Measurements from ENCODE around the gene FNDC10.
"Not testable (repeated sequence)": the region's sequence is repeated elsewhere in the genome, so short reads cannot be mapped to it uniquely, and the experiment has no call there.

Gene FNDC10

GRCh38 chr1:1567152-1567875 lies 32.6 kb downstream of the FNDC10 start:
- H3K27ac ChIP-seq (ENCODE audit: low read depth, low read length), result no peak overlapping the region
- peaks cover 4 to 5% of the 10 kb centered on the region in 2 donors for H3K4me1 ChIP-seq (ENCODE audit: control insufficient read depth in 1 of 2, insufficient read depth in 2 of 2, low read length in 2 of 2)
- H3K4me3 ChIP-seq (ENCODE audit: low read depth in 1 of 2, low read length in 2 of 2), result no peak overlapping the region
- H3K9ac ChIP-seq (ENCODE audit: low read depth in 1 of 2, low read length in 2 of 2), result no peak overlapping the region
- H3K9me3 ChIP-seq (ENCODE audit: control insufficient read depth in 1 of 2, low read length in 2 of 2), result no peaks in the 10 kb centered on the region
- H3K27me3 ChIP-seq (ENCODE audit: control insufficient read depth in 1 of 2, insufficient read depth in 2 of 2, low read length in 2 of 2), result no peaks in the 10 kb centered on the region
- peaks cover 35 to 57% of the 10 kb centered on the region in 2 donors for H3K36me3 ChIP-seq (ENCODE audit: control insufficient read depth in 1 of 2, insufficient read depth in 2 of 2, low read length in 2 of 2)

- Histone ChIP-seq H3K36me3 (ENCODE audit: control insufficient read depth in 1 of 2, insufficient read depth in 2 of 2, low read length in 2 of 2) (peaks cover 44 to 60% of the 10 kb centered on the region in 2 donors), H3K9ac (ENCODE audit: low read depth in 1 of 2, low read length in 2 of 2) (no peak overlapping the region), H3K9me3 (ENCODE audit: control insufficient read depth in 1 of 2, low read length in 2 of 2) (no peaks in the 10 kb centered on the region), H3K27me3 (ENCODE audit: control insufficient read depth in 1 of 2, insufficient read depth in 2 of 2, low read length in 2 of 2) (no peaks in the 10 kb centered on the region), H3K4me3 (ENCODE audit: low read depth in 1 of 2, low read length in 2 of 2) (no peak overlapping the region), H3K4me1 (ENCODE audit: control insufficient read depth in 1 of 2, insufficient read depth in 2 of 2, low read length in 2 of 2) (peaks cover 4 to 5% of the 10 kb centered on the region in 2 donors), H3K27ac (ENCODE audit: low read depth, low read length) (no peak overlapping the region)
Measured at GRCh38 chr1:1565340-1565739, 34.6 kb downstream of the FNDC10 start.

DNA sequence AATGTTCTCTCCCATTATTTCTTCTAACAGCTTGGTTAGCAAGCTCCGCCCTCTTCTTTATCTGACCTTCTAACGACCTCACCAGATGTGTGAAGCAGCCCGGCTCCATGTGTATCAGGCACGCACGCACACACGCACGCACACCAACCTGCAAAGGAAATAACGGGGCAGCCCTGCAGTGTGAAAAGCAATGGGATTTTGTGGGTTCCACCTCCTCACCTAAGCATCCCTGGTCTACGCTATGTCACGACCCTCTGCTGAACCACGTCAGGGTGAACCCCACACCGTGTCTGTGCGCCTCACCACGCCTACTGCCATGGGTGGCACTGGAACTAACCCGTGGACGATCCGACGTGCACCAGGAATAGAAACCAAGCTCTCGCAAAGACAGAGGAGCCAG lies 35.7 kb downstream of the FNDC10 start:
- Histone ChIP-seq H3K4me3 (ENCODE audit: low read depth in 1 of 2, low read length in 2 of 2) (no peak overlapping the region), H3K9me3 (ENCODE audit: control insufficient read depth in 1 of 2, low read length in 2 of 2) (no peaks in the 10 kb centered on the region), H3K4me1 (ENCODE audit: control insufficient read depth in 1 of 2, insufficient read depth in 2 of 2, low read length in 2 of 2) (peaks cover 0 to 4% of the 10 kb centered on the region in 2 donors), H3K27me3 (ENCODE audit: control insufficient read depth in 1 of 2, insufficient read depth in 2 of 2, low read length in 2 of 2) (no peaks in the 10 kb centered on the region), H3K27ac (ENCODE audit: low read depth, low read length) (no peak overlapping the region), H3K9ac (ENCODE audit: low read depth in 1 of 2, low read length in 2 of 2) (no peak overlapping the region), H3K36me3 (ENCODE audit: control insufficient read depth in 1 of 2, insufficient read depth in 2 of 2, low read length in 2 of 2) (peaks cover 42 to 59% of the 10 kb centered on the region in 2 donors)

DNA sequence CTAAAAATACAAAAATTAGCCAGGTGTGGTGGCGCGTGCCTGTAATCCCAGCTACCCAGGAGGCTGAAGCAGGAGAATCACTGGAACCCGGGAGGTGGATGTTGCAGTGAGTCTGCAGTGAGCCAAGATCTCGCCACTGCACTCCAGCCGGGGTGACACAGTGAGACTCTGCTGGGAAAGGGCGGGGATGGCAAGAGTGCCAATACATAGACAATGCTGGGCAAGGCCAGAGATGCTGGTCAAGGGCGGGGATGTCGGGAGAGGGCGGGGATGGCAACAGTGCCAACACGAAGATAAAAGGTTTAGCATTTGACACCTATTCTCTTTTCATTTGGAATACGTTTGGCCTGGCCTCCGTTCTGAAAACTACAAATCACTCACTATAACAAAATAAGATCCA lies 36.2 kb downstream of the FNDC10 start:
- H3K9me3 ChIP-seq (ENCODE audit: control insufficient read depth in 1 of 2, low read length in 2 of 2), result no peaks in the 10 kb centered on the region
- H3K9ac ChIP-seq (ENCODE audit: low read depth in 1 of 2, low read length in 2 of 2), result no peak overlapping the region
- H3K4me3 ChIP-seq (ENCODE audit: low read depth in 1 of 2, low read length in 2 of 2), result no peak overlapping the region
- no peaks in the 10 kb centered on the region for H3K27me3 ChIP-seq (ENCODE audit: control insufficient read depth in 1 of 2, insufficient read depth in 2 of 2, low read length in 2 of 2)
- H3K27ac ChIP-seq (ENCODE audit: low read depth, low read length), result no peak overlapping the region
- H3K36me3 ChIP-seq (ENCODE audit: control insufficient read depth in 1 of 2, insufficient read depth in 2 of 2, low read length in 2 of 2), result peaks cover 40 to 60% of the 10 kb centered on the region in 2 donors
- H3K4me1 ChIP-seq (ENCODE audit: control insufficient read depth in 1 of 2, insufficient read depth in 2 of 2, low read length in 2 of 2), result peaks cover 0 to 4% of the 10 kb centered on the region in 2 donors

DNA sequence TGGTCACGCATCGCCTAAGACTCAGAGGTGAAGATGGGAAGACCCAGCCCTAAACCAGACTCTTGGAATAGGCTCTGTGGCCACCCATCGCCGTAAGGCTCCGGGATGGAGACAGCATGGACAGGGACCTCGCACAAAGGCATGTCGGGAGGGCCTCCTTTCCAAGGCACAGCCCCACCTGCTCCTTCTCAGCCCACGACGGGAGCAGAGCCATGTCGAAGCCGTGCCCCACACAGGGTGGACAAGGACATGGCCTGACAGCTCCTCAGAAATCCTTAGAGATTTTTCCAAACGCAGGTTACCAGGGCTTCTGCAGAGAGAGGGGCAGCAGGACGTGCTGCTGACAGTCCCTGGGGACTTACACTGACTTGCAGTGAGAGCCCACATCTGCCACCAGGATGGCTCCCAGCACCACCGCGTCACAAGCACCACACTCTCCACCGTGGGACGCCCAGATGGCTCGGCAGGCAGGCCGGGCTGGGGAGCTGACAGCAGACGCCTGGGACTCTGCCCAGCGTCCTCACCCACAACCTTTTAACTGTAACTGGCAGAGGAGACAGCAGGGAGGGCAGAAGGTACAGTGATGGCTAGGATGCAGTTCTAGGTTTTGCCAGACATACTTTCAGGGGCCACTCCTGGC lies 37.3 kb downstream of the FNDC10 start:
- no peaks in the 10 kb centered on the region for H3K9me3 ChIP-seq (ENCODE audit: control insufficient read depth in 1 of 2, low read length in 2 of 2)
- peaks cover 0 to 4% of the 10 kb centered on the region in 2 donors for H3K4me1 ChIP-seq (ENCODE audit: control insufficient read depth in 1 of 2, insufficient read depth in 2 of 2, low read length in 2 of 2)
- peaks cover 36 to 60% of the 10 kb centered on the region in 2 donors for H3K36me3 ChIP-seq (ENCODE audit: control insufficient read depth in 1 of 2, insufficient read depth in 2 of 2, low read length in 2 of 2)
- no peak overlapping the region for H3K27ac ChIP-seq (ENCODE audit: low read depth, low read length)
- no peak overlapping the region for H3K9ac ChIP-seq (ENCODE audit: low read depth in 1 of 2, low read length in 2 of 2)
- no peaks in the 10 kb centered on the region for H3K27me3 ChIP-seq (ENCODE audit: control insufficient read depth in 1 of 2, insufficient read depth in 2 of 2, low read length in 2 of 2)
- H3K4me3 ChIP-seq (ENCODE audit: low read depth in 1 of 2, low read length in 2 of 2), result no peak overlapping the region

DNA sequence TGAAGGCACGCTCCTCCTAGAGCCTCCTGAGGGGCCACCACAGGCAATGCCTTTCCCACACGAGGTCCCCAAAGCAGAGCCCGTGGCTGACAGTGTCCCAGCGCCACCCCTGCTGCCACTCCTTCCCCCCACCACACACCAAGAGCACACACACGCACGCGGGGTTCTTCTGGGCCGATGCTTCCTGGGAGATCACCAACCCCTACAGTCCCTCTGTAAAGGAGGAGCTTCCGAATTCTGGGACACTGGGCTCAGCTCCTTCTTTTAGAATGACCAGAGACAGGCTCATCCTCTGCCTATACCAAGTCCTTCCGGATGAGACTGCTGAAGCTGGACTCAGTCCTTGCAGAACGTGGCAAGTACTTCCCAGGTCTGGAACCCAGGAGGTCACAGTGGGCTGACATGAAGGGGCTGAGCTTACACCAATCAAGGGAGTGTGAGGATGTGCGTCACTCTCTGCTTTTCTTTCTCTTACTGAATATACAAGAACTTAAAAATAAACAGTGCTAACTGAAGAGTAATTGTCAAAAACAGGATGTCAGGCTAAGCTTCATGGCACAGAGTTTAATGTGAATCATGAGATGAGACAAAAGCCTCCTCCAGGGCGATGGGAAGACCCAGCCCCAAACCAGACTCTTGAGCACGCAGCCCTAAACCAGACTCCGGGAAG lies 38.0 kb downstream of the FNDC10 start:
- no peak overlapping the region for H3K27ac ChIP-seq (ENCODE audit: low read depth, low read length)

GRCh38 chr1:1560178-1560577 lies 39.8 kb downstream of the FNDC10 start:
- Histone ChIP-seq H3K36me3 (ENCODE audit: control insufficient read depth in 1 of 2, insufficient read depth in 2 of 2, low read length in 2 of 2) (peaks cover 30 to 55% of the 10 kb centered on the region in 2 donors), H3K9me3 (ENCODE audit: control insufficient read depth in 1 of 2, low read length in 2 of 2) (no peaks in the 10 kb centered on the region), H3K9ac (ENCODE audit: low read depth in 1 of 2, low read length in 2 of 2) (no peak overlapping the region), H3K27ac (ENCODE audit: low read depth, low read length) (no peak overlapping the region), H3K4me3 (ENCODE audit: low read depth in 1 of 2, low read length in 2 of 2) (no peak overlapping the region), H3K27me3 (ENCODE audit: control insufficient read depth in 1 of 2, insufficient read depth in 2 of 2, low read length in 2 of 2) (no peaks in the 10 kb centered on the region), H3K4me1 (ENCODE audit: control insufficient read depth in 1 of 2, insufficient read depth in 2 of 2, low read length in 2 of 2) (no peaks in the 10 kb centered on the region)

More for the DNA sequence above, 38.0 kb downstream of the FNDC10 start:
- H3K36me3 ChIP-seq (ENCODE audit: control insufficient read depth in 1 of 2, insufficient read depth in 2 of 2, low read length in 2 of 2), result peaks cover 36 to 60% of the 10 kb centered on the region in 2 donors
- H3K4me3 ChIP-seq (ENCODE audit: low read depth in 1 of 2, low read length in 2 of 2), result no peak overlapping the region
- no peaks in the 10 kb centered on the region for H3K4me1 ChIP-seq (ENCODE audit: control insufficient read depth in 1 of 2, insufficient read depth in 2 of 2, low read length in 2 of 2)
- H3K9ac ChIP-seq (ENCODE audit: low read depth in 1 of 2, low read length in 2 of 2), result no peak overlapping the region
- H3K9me3 ChIP-seq (ENCODE audit: control insufficient read depth in 1 of 2, low read length in 2 of 2), result no peaks in the 10 kb centered on the region
- H3K27me3 ChIP-seq (ENCODE audit: control insufficient read depth in 1 of 2, insufficient read depth in 2 of 2, low read length in 2 of 2), result no peaks in the 10 kb centered on the region

DNA sequence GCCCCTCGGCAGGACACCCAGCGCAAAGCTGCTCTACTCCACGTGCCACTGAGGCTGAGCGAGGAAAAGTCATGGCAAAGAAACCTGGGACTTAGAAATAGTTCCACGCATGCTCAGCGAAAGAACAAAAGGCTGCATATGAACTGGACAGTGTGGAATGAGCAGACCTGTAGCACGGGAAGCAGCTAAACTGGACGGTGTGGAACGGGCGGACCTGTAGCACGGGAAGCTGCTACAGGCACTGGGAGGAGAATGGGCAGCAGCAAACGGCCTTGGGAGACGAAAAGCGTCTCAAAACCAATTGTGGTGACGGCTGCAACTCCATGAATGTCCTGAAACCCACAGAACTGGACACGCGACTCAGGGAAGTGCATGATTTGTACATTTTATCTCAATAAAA lies 40.9 kb downstream of the FNDC10 start:
- H3K4me3 ChIP-seq (ENCODE audit: low read depth in 1 of 2, low read length in 2 of 2), result no peak overlapping the region
- H3K9me3 ChIP-seq (ENCODE audit: control insufficient read depth in 1 of 2, low read length in 2 of 2), result no peaks in the 10 kb centered on the region
- H3K27ac ChIP-seq (ENCODE audit: low read depth, low read length), result no peak overlapping the region
- H3K9ac ChIP-seq (ENCODE audit: low read depth in 1 of 2, low read length in 2 of 2), result no peak overlapping the region
- no peaks in the 10 kb centered on the region for H3K27me3 ChIP-seq (ENCODE audit: control insufficient read depth in 1 of 2, insufficient read depth in 2 of 2, low read length in 2 of 2)
- H3K36me3 ChIP-seq (ENCODE audit: control insufficient read depth in 1 of 2, insufficient read depth in 2 of 2, low read length in 2 of 2), result peaks cover 21 to 50% of the 10 kb centered on the region in 2 donors
- H3K4me1 ChIP-seq (ENCODE audit: control insufficient read depth in 1 of 2, insufficient read depth in 2 of 2, low read length in 2 of 2), result no peaks in the 10 kb centered on the region

DNA sequence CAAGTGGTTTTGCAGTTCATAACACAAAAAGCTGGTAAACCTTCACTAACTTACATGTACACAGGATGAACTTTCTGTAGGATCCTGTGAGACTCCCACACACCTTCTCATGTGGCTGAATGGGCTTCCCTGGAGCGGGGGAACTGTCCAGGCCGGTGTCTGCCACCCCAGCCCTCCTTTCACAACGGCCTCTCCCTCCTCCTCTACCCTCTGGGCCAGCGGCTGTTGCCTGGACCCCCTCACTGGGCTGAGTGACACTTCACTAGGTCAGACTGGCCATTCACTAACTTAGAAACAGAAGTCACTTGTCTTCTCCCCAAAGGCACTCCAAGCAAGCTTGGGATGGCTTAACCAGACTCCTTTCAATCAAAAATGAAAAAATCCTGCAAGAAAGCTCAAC lies 41.3 kb downstream of the FNDC10 start:
- no peaks in the 10 kb centered on the region for H3K4me1 ChIP-seq (ENCODE audit: control insufficient read depth in 1 of 2, insufficient read depth in 2 of 2, low read length in 2 of 2)
- no peaks in the 10 kb centered on the region for H3K27me3 ChIP-seq (ENCODE audit: control insufficient read depth in 1 of 2, insufficient read depth in 2 of 2, low read length in 2 of 2)
- no peak overlapping the region for H3K27ac ChIP-seq (ENCODE audit: low read depth, low read length)
- H3K4me3 ChIP-seq (ENCODE audit: low read depth in 1 of 2, low read length in 2 of 2), result no peak overlapping the region
- peaks cover 16 to 48% of the 10 kb centered on the region in 2 donors for H3K36me3 ChIP-seq (ENCODE audit: control insufficient read depth in 1 of 2, insufficient read depth in 2 of 2, low read length in 2 of 2)
- H3K9me3 ChIP-seq (ENCODE audit: control insufficient read depth in 1 of 2, low read length in 2 of 2), result no peaks in the 10 kb centered on the region
- no peak overlapping the region for H3K9ac ChIP-seq (ENCODE audit: low read depth in 1 of 2, low read length in 2 of 2)

DNA sequence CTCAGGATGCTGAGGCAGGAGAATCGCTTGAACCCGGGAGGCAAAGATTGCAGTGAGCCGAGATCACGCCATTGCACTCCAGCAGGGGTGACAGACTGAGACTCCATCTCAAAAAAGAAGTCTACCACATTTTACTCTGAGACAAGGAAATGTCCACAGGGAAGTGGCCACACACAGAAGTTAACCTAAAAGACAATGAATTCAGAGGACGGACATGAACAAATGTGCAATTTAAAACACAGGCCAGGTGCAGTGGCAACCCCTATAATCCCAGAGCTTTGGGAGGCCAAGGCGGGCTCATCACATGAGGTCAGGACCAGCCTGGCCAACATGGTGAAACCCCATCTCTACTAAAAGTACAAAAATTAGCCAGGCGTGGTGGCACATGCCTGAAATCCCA lies 42.2 kb downstream of the FNDC10 start:
- H3K9ac ChIP-seq (ENCODE audit: low read depth in 1 of 2, low read length in 2 of 2), result not testable (repeated sequence)
- H3K36me3 ChIP-seq (ENCODE audit: control insufficient read depth in 1 of 2, insufficient read depth in 2 of 2, low read length in 2 of 2), result peaks cover 13 to 39% of the 10 kb centered on the region in 2 donors

More for the DNA sequence above, 42.2 kb downstream of the FNDC10 start:
- H3K27me3 ChIP-seq (ENCODE audit: control insufficient read depth in 1 of 2, insufficient read depth in 2 of 2, low read length in 2 of 2); H3K27ac ChIP-seq (ENCODE audit: low read depth, low read length); H3K4me1 ChIP-seq (ENCODE audit: control insufficient read depth in 1 of 2, insufficient read depth in 2 of 2, low read length in 2 of 2); H3K4me3 ChIP-seq (ENCODE audit: low read depth in 1 of 2, low read length in 2 of 2); H3K9me3 ChIP-seq (ENCODE audit: control insufficient read depth in 1 of 2, low read length in 2 of 2): not testable (repeated sequence)

Measured in duodenal mucosa (tissue), 2 donors.